ENCODE results near the gene DPP6.

Gene DPP6

DNA sequence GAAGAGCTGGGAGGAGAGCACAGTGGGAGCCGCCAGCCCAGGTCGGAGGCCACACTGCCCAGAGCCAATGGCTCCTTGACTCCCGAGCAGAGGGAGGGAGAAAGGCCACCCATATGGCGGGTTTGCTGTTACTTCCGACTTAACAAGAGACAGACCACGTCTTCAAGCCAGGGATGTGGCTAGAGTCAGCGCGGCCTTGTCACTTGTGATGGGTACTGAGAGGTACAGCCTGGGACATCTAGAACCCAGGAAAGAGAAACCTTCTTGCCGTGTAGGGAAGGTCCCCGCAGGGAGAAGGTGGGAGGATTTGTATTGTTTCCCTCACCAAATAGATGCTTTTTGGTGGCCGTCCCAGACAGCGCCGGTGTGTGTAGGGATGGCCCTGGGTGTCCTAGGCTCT is 823.1 kb downstream of the DPP6 start:
- no peaks in the 10 kb centered on the region for H3K36me3 ChIP-seq
- no peak overlapping the region for H3K4me3 ChIP-seq (ENCODE audit: low read depth, low read length)
- TF ChIP-seq, protein P1, sequence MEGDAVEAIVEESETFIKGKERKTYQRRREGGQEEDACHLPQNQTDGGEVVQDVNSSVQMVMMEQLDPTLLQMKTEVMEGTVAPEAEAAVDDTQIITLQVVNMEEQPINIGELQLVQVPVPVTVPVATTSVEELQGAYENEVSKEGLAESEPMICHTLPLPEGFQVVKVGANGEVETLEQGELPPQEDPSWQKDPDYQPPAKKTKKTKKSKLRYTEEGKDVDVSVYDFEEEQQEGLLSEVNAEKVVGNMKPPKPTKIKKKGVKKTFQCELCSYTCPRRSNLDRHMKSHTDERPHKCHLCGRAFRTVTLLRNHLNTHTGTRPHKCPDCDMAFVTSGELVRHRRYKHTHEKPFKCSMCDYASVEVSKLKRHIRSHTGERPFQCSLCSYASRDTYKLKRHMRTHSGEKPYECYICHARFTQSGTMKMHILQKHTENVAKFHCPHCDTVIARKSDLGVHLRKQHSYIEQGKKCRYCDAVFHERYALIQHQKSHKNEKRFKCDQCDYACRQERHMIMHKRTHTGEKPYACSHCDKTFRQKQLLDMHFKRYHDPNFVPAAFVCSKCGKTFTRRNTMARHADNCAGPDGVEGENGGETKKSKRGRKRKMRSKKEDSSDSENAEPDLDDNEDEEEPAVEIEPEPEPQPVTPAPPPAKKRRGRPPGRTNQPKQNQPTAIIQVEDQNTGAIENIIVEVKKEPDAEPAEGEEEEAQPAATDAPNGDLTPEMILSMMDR (IDR thresholded peaks at IDR 0.05; ENCODE audit: low read depth, low read length), result no peak
- no peaks in the 10 kb centered on the region for H3K27me3 ChIP-seq
- peaks cover 13% of the 10 kb centered on the region for H3K4me1 ChIP-seq
- no peaks in the 10 kb centered on the region for H3K9me3 ChIP-seq
- DNase-seq, result no peak

DNA sequence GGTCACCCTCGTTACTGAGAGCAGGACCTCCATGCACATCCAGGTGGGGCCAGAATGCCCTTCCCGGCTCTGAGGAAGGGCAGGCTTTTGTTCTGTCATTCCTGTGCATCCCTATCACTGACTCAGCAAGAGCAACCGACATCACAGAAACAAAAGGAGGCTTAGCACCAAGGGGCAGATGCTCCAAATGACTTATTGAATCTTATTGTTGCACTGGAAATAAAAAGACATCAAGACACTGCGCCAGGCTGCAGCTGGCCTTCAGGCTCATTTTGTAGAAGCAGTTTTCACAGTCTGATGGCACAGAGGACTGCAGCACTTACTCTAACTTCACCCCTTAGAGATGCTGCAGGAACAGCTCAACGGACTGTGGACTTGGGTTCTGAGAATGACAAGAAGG is 824.3 kb downstream of the DPP6 start:
- H3K9me3 ChIP-seq, result no peaks in the 10 kb centered on the region
- peaks cover 6% of the 10 kb centered on the region for H3K4me1 ChIP-seq
- no peak for DNase-seq
- TF ChIP-seq, protein P1 (IDR thresholded peaks at IDR 0.05; ENCODE audit: low read depth, low read length), result no peak
- no peaks in the 10 kb centered on the region for H3K36me3 ChIP-seq
- no peaks in the 10 kb centered on the region for H3K27me3 ChIP-seq
- H3K4me3 ChIP-seq (ENCODE audit: low read depth, low read length), result no peak overlapping the region

DNA sequence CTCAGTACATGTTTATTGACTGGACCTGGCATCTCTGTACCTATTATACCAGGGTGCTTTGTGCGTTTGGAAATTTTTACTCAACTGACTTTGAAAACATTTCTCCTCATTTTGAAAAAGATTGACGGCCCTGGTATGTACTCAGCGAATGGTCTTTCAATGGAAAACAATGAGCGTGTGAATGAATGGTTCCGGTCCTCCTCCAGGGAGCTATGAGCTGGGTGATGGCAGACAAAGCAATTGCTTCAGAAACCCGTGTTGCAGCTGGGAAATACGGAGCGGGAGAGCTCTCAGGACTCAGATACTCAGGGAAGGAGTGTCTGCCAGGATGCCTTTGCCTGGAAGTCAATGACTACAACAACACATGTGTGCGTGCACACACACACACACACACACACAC is 824.8 kb downstream of the DPP6 start:
- no peak overlapping the region for H3K4me3 ChIP-seq (ENCODE audit: low read depth, low read length)
- H3K27me3 ChIP-seq, result no peaks in the 10 kb centered on the region
- no peak for DNase-seq
- TF ChIP-seq, protein P1 (IDR thresholded peaks at IDR 0.05; ENCODE audit: low read depth, low read length), result no peak
- H3K4me1 ChIP-seq, result peaks cover under 1% of the 10 kb centered on the region
- H3K9me3 ChIP-seq, result no peaks in the 10 kb centered on the region
- H3K36me3 ChIP-seq, result no peaks in the 10 kb centered on the region

DNA sequence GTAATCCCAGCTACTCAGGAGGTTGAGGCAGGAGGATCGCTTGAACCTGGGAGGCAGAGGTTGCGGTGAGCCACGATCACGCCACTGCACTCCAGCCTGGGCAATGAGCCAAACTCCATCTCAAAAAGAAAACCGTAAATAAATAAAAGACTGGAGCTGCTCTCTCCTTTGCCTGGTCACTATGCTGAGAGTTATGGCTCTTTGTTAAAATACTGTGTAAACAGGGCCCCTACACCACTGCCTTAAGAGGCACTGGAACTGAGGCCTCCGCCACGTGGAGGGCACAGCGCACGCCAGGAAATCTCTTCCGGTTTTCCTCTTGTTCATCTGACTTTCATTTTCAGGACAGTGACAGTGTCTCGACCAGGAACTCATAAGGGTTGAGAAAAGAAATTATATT is 827.4 kb downstream of the DPP6 start:
- Histone ChIP-seq H3K27me3 (no peaks in the 10 kb centered on the region), H3K9me3 (no peaks in the 10 kb centered on the region), H3K4me3 (ENCODE audit: low read depth, low read length) (no peak overlapping the region), H3K36me3 (no peaks in the 10 kb centered on the region), H3K4me1 (no peaks in the 10 kb centered on the region)
- TF ChIP-seq, protein P1 (IDR thresholded peaks at IDR 0.05; ENCODE audit: low read depth, low read length), result no peak
- no peak for DNase-seq

DNA sequence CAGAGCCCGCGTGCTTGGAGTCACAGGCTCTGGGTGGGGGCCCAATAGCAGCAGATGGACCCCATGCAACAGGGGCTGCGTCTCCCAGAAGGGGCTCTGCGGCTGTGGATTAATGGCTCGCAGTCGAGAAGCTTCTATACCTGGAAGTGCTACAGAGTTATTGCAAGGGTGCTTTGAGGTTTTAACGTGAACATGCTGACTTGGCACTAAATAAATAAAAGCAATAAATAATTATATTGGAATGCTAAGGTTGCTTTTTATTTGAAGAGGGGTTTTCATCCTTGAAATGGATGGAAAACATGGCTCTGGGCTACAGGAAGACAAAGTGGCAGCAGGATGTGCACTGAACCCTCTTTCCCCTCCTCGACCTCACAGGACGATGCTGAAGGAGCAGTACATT is 828.3 kb downstream of the DPP6 start:
- H3K4me3 ChIP-seq (ENCODE audit: low read depth, low read length), result no peak overlapping the region
- H3K27me3 ChIP-seq, result no peaks in the 10 kb centered on the region
- TF ChIP-seq, protein P1 (IDR thresholded peaks at IDR 0.05; ENCODE audit: low read depth, low read length), result no peak
- H3K36me3 ChIP-seq, result no peaks in the 10 kb centered on the region
- no peaks in the 10 kb centered on the region for H3K9me3 ChIP-seq
- no peak for DNase-seq
- no peaks in the 10 kb centered on the region for H3K4me1 ChIP-seq

DNA sequence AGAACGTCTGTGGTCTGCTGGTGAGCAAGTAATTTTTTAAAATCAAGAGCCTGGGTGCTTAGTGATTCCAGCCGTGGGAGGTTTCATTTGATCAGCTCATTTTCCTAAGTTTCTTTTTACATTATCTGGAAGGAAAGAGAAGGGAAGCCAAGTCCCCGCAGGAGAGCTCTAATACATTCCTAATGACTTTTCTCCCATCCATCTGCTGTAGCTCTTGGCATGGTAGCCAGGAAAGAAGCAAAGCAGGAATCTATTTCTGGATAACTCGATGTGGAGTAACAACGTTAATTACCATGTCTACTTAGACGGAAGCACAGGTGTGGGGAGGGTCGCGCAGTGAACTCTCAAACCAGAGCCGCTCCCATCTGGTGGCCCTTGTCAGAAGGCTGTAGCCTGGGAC is 828.8 kb downstream of the DPP6 start:
- Histone ChIP-seq H3K27me3 (no peaks in the 10 kb centered on the region), H3K36me3 (no peaks in the 10 kb centered on the region), H3K4me3 (ENCODE audit: low read depth, low read length) (no peak overlapping the region), H3K9me3 (no peaks in the 10 kb centered on the region), H3K4me1 (no peaks in the 10 kb centered on the region)
- TF ChIP-seq, protein P1 (IDR thresholded peaks at IDR 0.05; ENCODE audit: low read depth, low read length), result no peak
- DNase-seq, result no peak

Measured in BE2C (cell line).